Measurements from ENCODE around the gene KBTBD2.
"Not testable (repeated sequence)": the region's sequence is repeated elsewhere in the genome, so short reads cannot be mapped to it uniquely, and the experiment has no call there.

The KBTBD2 gene

DNA sequence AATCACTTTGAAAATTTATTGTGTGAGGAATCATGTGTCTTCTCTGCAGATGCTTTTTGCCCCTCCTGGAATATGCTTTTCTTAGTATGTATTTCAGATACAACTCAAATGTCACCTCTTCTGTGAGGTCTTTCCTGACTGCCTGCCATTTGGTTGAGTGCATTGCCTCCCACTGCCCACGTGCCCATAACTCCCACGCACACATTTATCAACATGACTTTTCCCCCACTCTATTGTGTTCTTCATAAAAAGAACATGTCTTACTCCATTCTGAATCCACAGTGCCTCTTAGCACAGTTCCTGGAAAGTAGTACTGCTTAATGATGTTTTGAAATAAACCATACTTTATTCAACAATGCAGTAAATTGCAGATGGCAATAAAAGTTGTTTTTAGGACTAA, 42.9 kb downstream of the KBTBD2 start:
- not testable (repeated sequence) for DNase-seq

DNA sequence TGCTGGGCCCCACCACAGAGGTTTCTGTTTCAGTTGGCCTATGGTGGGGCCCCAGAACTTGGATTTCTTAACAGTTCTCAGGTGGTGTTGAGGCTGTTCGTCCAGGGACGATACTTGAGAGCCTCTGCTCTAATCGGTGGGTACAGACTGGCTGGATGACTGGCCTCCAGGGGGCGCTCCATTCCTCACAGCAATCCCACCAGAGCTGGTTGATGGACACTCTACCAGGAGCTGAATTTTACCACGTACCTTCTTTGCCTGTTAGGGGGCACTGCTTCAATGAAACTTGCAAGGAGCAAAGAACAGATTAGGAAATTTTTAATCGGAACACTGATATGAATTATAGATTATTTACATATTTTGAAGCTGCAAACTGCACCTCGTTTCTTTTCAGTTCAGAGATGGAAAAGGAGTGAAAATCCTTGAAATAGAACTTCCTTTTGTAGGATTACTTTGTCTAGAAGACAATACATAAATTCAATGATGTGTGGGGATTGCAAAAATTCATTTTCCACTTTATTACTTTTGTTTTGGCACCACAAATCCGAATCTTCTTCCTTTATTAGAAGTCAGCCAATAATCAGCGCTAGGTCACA, 44.8 kb downstream of the KBTBD2 start:
- peak; percentile 82 for DNase-seq

DNA sequence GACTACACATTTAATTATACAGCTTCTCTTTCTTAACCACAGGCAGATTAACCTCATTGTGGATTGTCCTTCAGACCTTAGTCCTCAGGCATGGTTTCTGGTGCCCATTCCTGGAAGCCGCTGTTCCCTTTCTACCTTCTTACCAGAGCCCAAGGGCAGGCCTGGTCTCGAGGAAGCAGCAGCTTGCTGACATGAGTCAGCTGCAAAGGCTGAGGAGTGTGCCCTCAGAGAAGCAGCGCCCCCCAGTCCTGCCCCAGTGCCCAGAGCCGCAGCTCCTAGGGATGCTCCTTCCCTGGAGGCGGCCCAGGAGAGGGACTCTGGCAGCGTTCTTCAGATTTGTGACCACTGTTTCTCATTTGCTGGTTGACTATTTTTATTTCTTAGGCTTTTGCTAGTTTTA, 46.8 kb downstream of the KBTBD2 start:
- not testable (repeated sequence) for DNase-seq

DNA sequence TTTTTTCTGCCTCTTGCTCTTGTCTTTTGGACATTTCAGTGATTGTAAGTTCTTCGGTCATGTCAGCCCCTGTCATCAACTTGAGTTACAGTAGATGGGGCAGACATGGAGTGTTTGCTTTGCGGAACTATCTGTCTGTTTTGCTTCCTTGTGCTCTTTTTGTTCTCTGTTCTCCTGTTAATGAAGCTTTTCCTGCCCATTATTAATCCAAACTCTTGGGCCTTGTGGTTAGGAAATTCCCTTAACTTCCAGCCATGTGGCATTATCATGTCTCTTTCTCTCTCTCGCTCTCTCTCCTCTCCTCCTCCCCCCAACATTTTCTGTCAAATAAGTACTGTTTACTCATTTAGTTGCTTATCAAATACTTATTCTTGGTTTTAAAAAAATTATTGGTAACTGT, 47.8 kb downstream of the KBTBD2 start:
- not testable (repeated sequence) for DNase-seq

DNA sequence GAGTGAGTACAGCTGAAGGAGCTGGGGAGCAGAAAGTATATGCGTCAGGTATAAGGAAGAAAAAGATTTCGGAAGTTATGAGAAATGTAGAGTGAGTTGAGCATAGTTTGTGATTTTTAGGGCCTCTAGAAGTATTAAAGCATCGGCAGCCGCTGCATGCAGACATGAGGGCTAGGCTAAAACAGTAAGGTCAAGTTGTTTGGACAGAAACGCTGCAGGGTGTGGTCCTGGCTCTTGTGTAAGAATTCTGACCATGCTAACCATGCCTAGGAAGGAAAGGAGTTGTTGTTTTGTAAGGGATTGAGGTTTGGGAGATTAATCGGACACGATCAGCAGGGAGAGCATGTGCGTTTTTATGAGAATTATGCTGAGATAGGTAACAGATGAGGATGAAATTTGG, 51.7 kb downstream of the KBTBD2 start:
- not testable (repeated sequence) for DNase-seq

DNA sequence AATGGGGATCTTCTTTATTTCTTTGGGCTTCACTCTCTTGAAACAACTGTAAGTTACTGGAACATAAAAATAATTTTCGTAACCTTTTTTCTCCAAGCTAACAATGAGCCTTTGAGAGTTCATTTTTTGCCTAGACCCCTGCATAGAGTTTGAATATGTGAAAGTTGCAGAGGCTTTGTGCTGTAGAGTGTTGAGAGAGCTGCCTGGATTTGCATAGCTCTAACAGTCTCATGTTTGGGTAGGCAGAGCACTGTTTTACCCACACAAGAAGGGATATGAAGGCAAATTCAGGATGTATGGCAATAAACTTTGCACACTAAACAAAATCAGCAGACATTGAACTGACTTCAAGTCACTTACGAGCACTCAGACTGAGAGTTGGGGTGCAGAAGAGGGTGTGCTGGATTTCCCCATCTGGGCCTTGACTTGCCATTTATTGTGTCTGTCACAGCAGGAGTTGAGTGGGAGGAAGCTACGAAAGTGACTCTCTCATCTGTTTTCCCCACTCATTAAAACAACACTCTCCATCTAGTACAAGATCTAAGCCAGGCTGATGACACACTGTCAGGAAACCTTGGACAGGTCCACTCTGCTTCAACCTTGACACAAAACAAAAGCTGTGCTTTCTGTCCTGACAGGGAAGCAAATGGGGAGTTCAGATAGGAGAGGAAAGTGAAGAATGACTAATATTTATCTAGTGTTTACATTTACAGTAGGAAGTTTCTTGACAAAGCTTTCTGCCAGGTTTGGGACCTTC, 62.4 kb downstream of the KBTBD2 start:
- DNase-seq, result not testable (repeated sequence)
